ENCODE results near the gene PEX10.

The PEX10 gene

GRCh38 chr1:2427976-2428375 is 15.6 kb upstream of the PEX10 start:
- DNase-seq, result no peak
- H3K79me2 ChIP-seq (ENCODE audit: insufficient read depth, low read length), result no peaks in the 10 kb centered on the region
- no peak overlapping the region for H3K27ac ChIP-seq (ENCODE audit: low read length)
- H3K27me3 ChIP-seq (ENCODE audit: insufficient read depth, low read length, poor library complexity), result no peaks in the 10 kb centered on the region
- no peaks in the 10 kb centered on the region for H3K9me3 ChIP-seq (ENCODE audit: insufficient read depth, low read length, severe bottlenecking)
- H3K4me1 ChIP-seq (ENCODE audit: insufficient read depth, low read length), result no peaks in the 10 kb centered on the region
- no peak overlapping the region for H3K4me3 ChIP-seq (ENCODE audit: low read depth in 1 of 2, low read length in 2 of 2)
- no peaks in the 10 kb centered on the region for H3K36me3 ChIP-seq (ENCODE audit: insufficient read depth, low read length)
- no peak for TF ChIP-seq EZH2 (IDR thresholded peaks at IDR 0.05; ENCODE audit: borderline replicate concordance, low read depth, low read length, severe bottlenecking)
- TF ChIP-seq CTCF (IDR thresholded peaks at IDR 0.05; ENCODE audit: borderline replicate concordance, extremely low read depth, low read length, poor library complexity, severe bottlenecking), result no peak
- no peak overlapping the region for H2AFZ ChIP-seq (ENCODE audit: low read depth, low read length)
- H4K20me1 ChIP-seq (ENCODE audit: insufficient read depth, low read length), result no peaks in the 10 kb centered on the region
- H3K9ac ChIP-seq (ENCODE audit: low read depth, low read length), result no peak overlapping the region
- H3K4me2 ChIP-seq (ENCODE audit: insufficient read depth, low read length), result no peak overlapping the region
- no peak for ATAC-seq (ENCODE audit: insufficient read depth, low read depth)

DNA sequence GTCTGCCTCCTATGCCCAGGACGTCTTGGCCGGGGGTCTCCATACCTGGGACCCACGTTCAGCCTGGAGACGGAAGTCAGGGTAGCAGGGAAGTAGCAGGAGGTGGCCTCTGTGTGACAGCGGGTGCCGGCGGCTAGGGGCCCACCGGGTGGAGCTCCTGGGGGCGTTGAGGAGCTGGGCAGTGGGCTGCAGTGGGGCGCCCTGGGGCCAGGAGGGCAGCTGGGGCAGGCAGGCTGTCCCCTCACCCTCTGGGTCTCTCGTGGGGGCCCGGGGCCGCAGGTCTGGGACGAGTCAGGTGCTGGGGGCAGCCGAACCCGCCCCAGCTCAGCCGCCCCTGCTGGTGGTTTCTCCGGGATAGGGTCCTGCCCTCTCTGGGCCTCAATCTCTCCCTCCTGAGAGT is 14.7 kb upstream of the PEX10 start:
- H3K27ac ChIP-seq (ENCODE audit: low read length), result no peak overlapping the region
- H4K20me1 ChIP-seq (ENCODE audit: insufficient read depth, low read length), result no peaks in the 10 kb centered on the region
- no peaks in the 10 kb centered on the region for H3K27me3 ChIP-seq (ENCODE audit: insufficient read depth, low read length, poor library complexity)
- no peak overlapping the region for H3K4me3 ChIP-seq (ENCODE audit: low read depth in 1 of 2, low read length in 2 of 2)
- H3K4me1 ChIP-seq (ENCODE audit: insufficient read depth, low read length), result no peaks in the 10 kb centered on the region
- no peak overlapping the region for H3K9ac ChIP-seq (ENCODE audit: low read depth, low read length)
- ATAC-seq (ENCODE audit: insufficient read depth, low read depth) (no peak), DNase-seq (no peak)
- no peaks in the 10 kb centered on the region for H3K79me2 ChIP-seq (ENCODE audit: insufficient read depth, low read length)
- H3K36me3 ChIP-seq (ENCODE audit: insufficient read depth, low read length), result no peaks in the 10 kb centered on the region
- no peak overlapping the region for H2AFZ ChIP-seq (ENCODE audit: low read depth, low read length)
- no peaks in the 10 kb centered on the region for H3K9me3 ChIP-seq (ENCODE audit: insufficient read depth, low read length, severe bottlenecking)
- TF ChIP-seq EZH2 (IDR thresholded peaks at IDR 0.05; ENCODE audit: borderline replicate concordance, low read depth, low read length, severe bottlenecking), result no peak
- TF ChIP-seq CTCF (IDR thresholded peaks at IDR 0.05; ENCODE audit: borderline replicate concordance, extremely low read depth, low read length, poor library complexity, severe bottlenecking), result no peak
- no peak overlapping the region for H3K4me2 ChIP-seq (ENCODE audit: insufficient read depth, low read length)

GRCh38 chr1:2426540-2426939 is 14.2 kb upstream of the PEX10 start:
- H3K79me2 ChIP-seq (ENCODE audit: insufficient read depth, low read length), result no peaks in the 10 kb centered on the region
- H3K9me3 ChIP-seq (ENCODE audit: insufficient read depth, low read length, severe bottlenecking), result no peaks in the 10 kb centered on the region
- no peak overlapping the region for H3K27ac ChIP-seq (ENCODE audit: low read length)
- H3K27me3 ChIP-seq (ENCODE audit: insufficient read depth, low read length, poor library complexity), result no peaks in the 10 kb centered on the region
- ATAC-seq (ENCODE audit: insufficient read depth, low read depth), result no peak
- no peak for TF ChIP-seq CTCF (IDR thresholded peaks at IDR 0.05; ENCODE audit: borderline replicate concordance, extremely low read depth, low read length, poor library complexity, severe bottlenecking)
- TF ChIP-seq EZH2 (IDR thresholded peaks at IDR 0.05; ENCODE audit: borderline replicate concordance, low read depth, low read length, severe bottlenecking), result no peak
- H3K36me3 ChIP-seq (ENCODE audit: insufficient read depth, low read length), result no peaks in the 10 kb centered on the region
- no peak for DNase-seq
- no peak overlapping the region for H3K4me3 ChIP-seq (ENCODE audit: low read depth in 1 of 2, low read length in 2 of 2)
- no peak overlapping the region for H3K4me2 ChIP-seq (ENCODE audit: insufficient read depth, low read length)
- H4K20me1 ChIP-seq (ENCODE audit: insufficient read depth, low read length), result no peaks in the 10 kb centered on the region
- H3K9ac ChIP-seq (ENCODE audit: low read depth, low read length), result no peak overlapping the region
- no peaks in the 10 kb centered on the region for H3K4me1 ChIP-seq (ENCODE audit: insufficient read depth, low read length)
- no peak overlapping the region for H2AFZ ChIP-seq (ENCODE audit: low read depth, low read length)

DNA sequence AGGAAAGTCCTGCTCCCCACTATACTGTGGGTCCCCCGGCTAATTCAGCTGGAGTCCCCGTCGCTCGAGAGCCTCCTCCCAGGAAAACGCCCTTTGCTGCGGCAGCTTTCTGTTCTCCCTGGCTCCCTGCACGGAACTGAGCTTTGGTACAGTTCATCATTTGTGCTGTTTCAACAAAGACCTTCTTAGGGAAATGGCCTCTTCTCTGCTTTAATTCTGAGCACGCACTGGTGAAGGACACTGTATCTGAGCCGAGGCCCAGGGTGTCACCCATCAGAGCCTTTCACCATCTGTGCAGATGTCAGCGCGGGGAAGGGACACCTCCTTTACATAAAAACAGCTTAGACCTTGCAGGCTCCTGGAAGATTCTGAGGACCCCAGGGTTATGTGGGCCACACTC is 13.5 kb upstream of the PEX10 start:
- Histone ChIP-seq H3K79me2 (ENCODE audit: insufficient read depth, low read length) (no peaks in the 10 kb centered on the region), H3K4me1 (ENCODE audit: insufficient read depth, low read length) (no peaks in the 10 kb centered on the region), H3K36me3 (ENCODE audit: insufficient read depth, low read length) (no peaks in the 10 kb centered on the region), H4K20me1 (ENCODE audit: insufficient read depth, low read length) (no peaks in the 10 kb centered on the region), H3K9ac (ENCODE audit: low read depth, low read length) (no peak overlapping the region), H3K4me3 (ENCODE audit: low read depth in 1 of 2, low read length in 2 of 2) (no peak overlapping the region), H3K27ac (ENCODE audit: low read length) (no peak overlapping the region), H3K9me3 (ENCODE audit: insufficient read depth, low read length, severe bottlenecking) (no peaks in the 10 kb centered on the region), H2AFZ (ENCODE audit: low read depth, low read length) (no peak overlapping the region), H3K27me3 (ENCODE audit: insufficient read depth, low read length, poor library complexity) (no peaks in the 10 kb centered on the region), H3K4me2 (ENCODE audit: insufficient read depth, low read length) (no peak overlapping the region)
- TF ChIP-seq CTCF (IDR thresholded peaks at IDR 0.05; ENCODE audit: borderline replicate concordance, extremely low read depth, low read length, poor library complexity, severe bottlenecking), result no peak
- no peak for TF ChIP-seq EZH2 (IDR thresholded peaks at IDR 0.05; ENCODE audit: borderline replicate concordance, low read depth, low read length, severe bottlenecking)
- DNase-seq, result no peak
- ATAC-seq (ENCODE audit: insufficient read depth, low read depth), result no peak

Measured in DND-41 (cell line).